ENCODE measurements around the gene OLFM2. TPM values are rescaled to one million over a fixed set of nuclear protein-coding genes. Genes with fewer than 3 reads are reported as not detected.

Gene OLFM2
- total and polyA plus RNA-seq, 2 of the 4 experiments (the other 2 are of a cell fraction), result 2.7 to 5.1 TPM

GRCh38 chr19:9934132-9934950, 2.0 kb downstream of the OLFM2 start:
- Histone ChIP-seq H3K56ac (ENCODE audit: extremely low read depth, insufficient read depth, low read length) (no peak overlapping the region), H3K27me3 (ENCODE audit: control insufficient read depth, insufficient read depth, low read length) (peaks cover 22% of the 10 kb centered on the region), H2BK20ac (ENCODE audit: low read depth, low read length) (peak overlapping the region; percentile 61), H4K5ac (ENCODE audit: low read depth, low read length) (no peak overlapping the region), H4K91ac (ENCODE audit: insufficient read depth, low read depth, low read length) (peak overlapping the region; percentile 44; the same call in 1 of the 2 replicates), H3K27ac (ENCODE audit: insufficient read depth, low read length) (no peak overlapping the region), H2AK9ac (replicated peaks; ENCODE audit: low read depth, low read length, poor library complexity) (peak overlapping the region; percentile 81), H3K79me1 (ENCODE audit: low read depth in 1 of 2, low read length in 2 of 2) (peaks cover 0 to 2% of the 10 kb centered on the region in 2 experiments; a peak in 1 of 4 replicates), H2BK15ac (ENCODE audit: low read depth, low read length) (0 out of 3 replicates have a peak overlapping the region, but pooled peaks have one; percentile 23), H3K4me1 (ENCODE audit: control insufficient read depth, insufficient read depth, low read length) (peaks cover 6% of the 10 kb centered on the region; the same call in 1 of the 2 replicates), H2BK120ac (ENCODE audit: low read depth, low read length) (peak overlapping the region; percentile 69), H4K20me1 (ENCODE audit: insufficient read depth, low read length) (peaks cover 3% of the 10 kb centered on the region), H3K36me3 (ENCODE audit: control insufficient read depth, insufficient read depth, low read length) (no peaks in the 10 kb centered on the region), H2AFZ (replicated peaks; ENCODE audit: low read length, poor library complexity) (peak overlapping the region; percentile 79), H3K4me3 (ENCODE audit: insufficient read depth, low read depth, low read length) (no peak overlapping the region), H3K18ac (ENCODE audit: low read depth, low read length) (no peak overlapping the region), H4K8ac (ENCODE audit: low read depth in 2 of 2, low read length in 2 of 2) (peak overlapping the region in 1 of 2 experiments; percentile 64; a peak in 1 of 4 replicates), H3K9ac (ENCODE audit: low read depth, low read length) (no peak overlapping the region), H2BK5ac (ENCODE audit: low read depth, low read length, poor library complexity, severe bottlenecking) (no peak overlapping the region), H3K9me3 (ENCODE audit: control insufficient read depth, insufficient read depth, low read length) (no peaks in the 10 kb centered on the region), H3K4ac (ENCODE audit: low read depth, low read length) (peak overlapping the region; percentile 59), H3K23ac (ENCODE audit: low read depth, low read length) (no peak overlapping the region), H2AK5ac (ENCODE audit: low read depth, low read length) (peak overlapping the region; percentile 47; the same call in 1 of the 2 replicates), H3K14ac (replicated peaks; ENCODE audit: low read depth, low read length) (no peak overlapping the region), H3K9me1 (ENCODE audit: insufficient read depth, low read length) (0 out of 2 replicates have a peak, but pooled peaks cover 3% of the 10 kb centered on the region), H3K4me2 (ENCODE audit: low read depth, low read length) (peak overlapping the region; percentile 48; the same call in 1 of the 2 replicates)
- ChIA-PET POLR2A (ENCODE audit: unreplicated experiment) (no interaction called here), CTCF (interaction anchor here (1.2 kb wide), 1 partner anchor 93 kb away, joined by 7 read pairs; no protein-coding TSS in a partner anchor)
- dilution Hi-C loops (cut with HindIII; ENCODE audit: low sequenced_read_pairs, unreplicated experiment), result no loop called here
- WGBS, 2 experiments (ENCODE audit: extremely low coverage in 2 of 2, insufficient read length in 1 of 2), result 0% methylated on average over 9 of the region's 23 CpGs; no CpG with 5 or more reads in 1 of the 2 experiments
- in situ Hi-C loops (cut with MboI; ENCODE audit: low sequenced_read_pairs), result no loop called here
- BruUV-seq (replicated peaks), result no TSS peak
- ATAC-seq (ENCODE audit: low read depth) (peak; percentile 86), DNase-seq (peak; percentile 69)
- TF ChIP-seq FOS (IDR thresholded peaks at IDR 0.05; ENCODE audit: low read depth, low read length) (no peak), BHLHE40 (IDR thresholded peaks at IDR 0.05; ENCODE audit: low read depth, low read length) (0 out of 2 replicates have a peak, but pooled peaks have one; percentile 15), RAD21 (IDR thresholded peaks at IDR 0.05; ENCODE audit: low read length) (peak; percentile 97), MAZ (IDR thresholded peaks at IDR 0.05; ENCODE audit: borderline replicate concordance, low read depth, low read length) (peak; percentile 96), CEBPB (IDR thresholded peaks at IDR 0.05; ENCODE audit: low read depth, low read length) (peak; percentile 90), RCOR1 (IDR thresholded peaks at IDR 0.05; ENCODE audit: insufficient replicate concordance, low read length) (no peak), MXI1 (IDR thresholded peaks at IDR 0.05; ENCODE audit: borderline replicate concordance, low read depth, low read length) (no peak), SMC3 (IDR thresholded peaks at IDR 0.05; ENCODE audit: low read depth, low read length) (peak; percentile 90), CTCF (conservative IDR thresholded peaks at IDR 0.05; ENCODE audit: low read depth, low read length) (peak; percentile 94), POLR2A (IDR thresholded peaks at IDR 0.05; ENCODE audit: low read depth, low read length) (0 out of 2 replicates have a peak, but pooled peaks have one; percentile 34)
- intact Hi-C loops (cut with micrococcal nuclease), result loop anchor here (1.0 to 5.0 kb wide), 4 partner anchors 66 to 316 kb away; no protein-coding TSS in a partner anchor
